ENCODE data around the gene HSPA12B. TPM values are rescaled to one million over a fixed set of nuclear protein-coding genes. Genes with fewer than 3 reads are reported as not detected.
A peak's percentile ranks its signal among the peaks of the same experiment; 100 is the strongest.

The HSPA12B gene
- total RNA-seq, 2 donors from 2014 or later, result 15.7 to 19.3 TPM

- DNase-seq, result no peak
- ATAC-seq, result peak in 1 of 2 donors; percentile 14
- intact Hi-C loops (cut with DNase I), result no loop called here
These were observed 24.8 kb downstream of the HSPA12B start for GRCh38 chr20:3757268-3757667.

GRCh38 chr20:3758566-3758965 is 26.1 kb downstream of the HSPA12B start:
- no peak for DNase-seq
- intact Hi-C loops (cut with DNase I), result no loop called here
- peak; percentile 9 to 36 for ATAC-seq

- ATAC-seq (peak; percentile 7 to 31), DNase-seq (no peak)
- intact Hi-C loops (cut with DNase I), result no loop called here
These were observed 26.9 kb downstream of the HSPA12B start for GRCh38 chr20:3759316-3759823.

- DNase-seq (no peak), ATAC-seq (no peak)
- intact Hi-C loops (cut with DNase I), result loop anchor here in 1 of 2 donors (10.0 kb wide), 1 partner anchor 85 kb away; no protein-coding TSS in a partner anchor
These were observed 27.4 kb downstream of the HSPA12B start for GRCh38 chr20:3759884-3760283.

- intact Hi-C loops (cut with DNase I), result loop anchor here in 1 of 2 donors (10.0 kb wide), 1 partner anchor 86 kb away; no protein-coding TSS in a partner anchor
- ATAC-seq (no peak), DNase-seq (no peak)
These were observed 28.3 kb downstream of the HSPA12B start for GRCh38 chr20:3760655-3761348.

- intact Hi-C loops (cut with DNase I), result loop anchor here in 1 of 2 donors (10.0 kb wide), 1 partner anchor 89 kb away; no protein-coding TSS in a partner anchor
- DNase-seq (peak; percentile 16), ATAC-seq (no peak)
These were observed 31.5 kb downstream of the HSPA12B start for GRCh38 chr20:3763671-3764601.

GRCh38 chr20:3764659-3765058 is 32.2 kb downstream of the HSPA12B start:
- ATAC-seq, result no peak
- DNase-seq, result peak; percentile 6
- intact Hi-C loops (cut with DNase I), result loop anchor here in 1 of 2 donors (10.0 kb wide), 1 partner anchor 90 kb away; no protein-coding TSS in a partner anchor

GRCh38 chr20:3765171-3765882 is 32.8 kb downstream of the HSPA12B start:
- ATAC-seq (peak in 1 of 2 donors; percentile 3), DNase-seq (peak; percentile 25)
- intact Hi-C loops (cut with DNase I), result loop anchor here in 1 of 2 donors (10.0 kb wide), 1 partner anchor 91 kb away; no protein-coding TSS in a partner anchor

GRCh38 chr20:3766422-3767109 is 34.1 kb downstream of the HSPA12B start:
- DNase-seq (peak; percentile 19), ATAC-seq (no peak)
- intact Hi-C loops (cut with DNase I), result loop anchor here in 1 of 2 donors (10.0 kb wide), 1 partner anchor 92 kb away; no protein-coding TSS in a partner anchor

- intact Hi-C loops (cut with DNase I), result loop anchor here in 1 of 2 donors (10.0 kb wide), 1 partner anchor 92 kb away; no protein-coding TSS in a partner anchor
- ATAC-seq (peak in 1 of 2 donors; percentile 5), DNase-seq (no peak)
These were observed 34.6 kb downstream of the HSPA12B start for GRCh38 chr20:3767110-3767426.

GRCh38 chr20:3767427-3768341 is 35.2 kb downstream of the HSPA12B start, which contains the start of gene ADISSP:
TSS of gene ADISSP (minus strand) at chr20:3767753. CDS start at chr20:3760100, 7,653 bp downstream.
- intact Hi-C loops (cut with DNase I), result loop anchor here in 1 of 2 donors (10.0 kb wide), 1 partner anchor 93 kb away; no protein-coding TSS in a partner anchor
- ATAC-seq, result peak; percentile 96
- DNase-seq, result peak; percentile 99

- intact Hi-C loops (cut with DNase I), result loop anchor here in 1 of 2 donors (10.0 kb wide), 1 partner anchor 94 kb away; no protein-coding TSS in a partner anchor
- ATAC-seq (peak; percentile 51 to 67), DNase-seq (peak; percentile 79)
These were observed 36.1 kb downstream of the HSPA12B start for GRCh38 chr20:3768342-3769130.

GRCh38 chr20:3771552-3772058 is 39.1 kb downstream of the HSPA12B start:
- ATAC-seq, result no peak
- intact Hi-C loops (cut with DNase I), result no loop called here
- no peak for DNase-seq

- intact Hi-C loops (cut with DNase I), result no loop called here
- ATAC-seq (no peak), DNase-seq (no peak)
These were observed 43.1 kb downstream of the HSPA12B start for GRCh38 chr20:3775457-3776108.

GRCh38 chr20:3777381-3777715 is 44.9 kb downstream of the HSPA12B start:
- ATAC-seq, result peak in 1 of 2 donors; percentile 4
- intact Hi-C loops (cut with DNase I), result no loop called here

More at GRCh38 chr20:3777381-3777715, 44.9 kb downstream of the HSPA12B start:
- DNase-seq, result no peak

Data from left cardiac atrium (tissue), 4 donors.